RPMI7951 (cell line): ENCODE data around the gene C2CD4C. TPM values are rescaled to one million over a fixed set of nuclear protein-coding genes. Genes with fewer than 3 reads are reported as not detected.
"Not testable (repeated sequence)": the region's sequence is repeated elsewhere in the genome, so short reads cannot be mapped to it uniquely, and the experiment has no call there.

ENCODE experiments used
- DNase-seq: peaks from one replicate; pipeline ENCODE4 v3.0.0-alpha.2; 2012; ENCODE audit warnings: low read depth
- total RNA-seq: library from RNA; depleted of rRNA; stranded (reverse); fragments of >200 nt; shearing (Covaris generic); gene quantifications from 2 replicates; pipeline ENCODE4 v1.2.3, GENCODE V29; 2014

C2CD4C gene
- total RNA-seq, 1 experiment from 2014 or later: not detected

- DNase-seq: no peak
These were observed 7.5 kb upstream of the C2CD4C start for GRCh38 chr19:416416-416815.

- no peak for DNase-seq
These were observed 6.3 kb upstream of the C2CD4C start for GRCh38 chr19:415292-415691.

- DNase-seq: no peak
These were observed 4.9 kb upstream of the C2CD4C start for GRCh38 chr19:413756-414420.

GRCh38 chr19:412356-413355 lies 3.7 kb upstream of the C2CD4C start:
- no peak for DNase-seq

- DNase-seq: no peak
These were observed 2.9 kb upstream of the C2CD4C start for GRCh38 chr19:411723-412355.

- DNase-seq: not testable (repeated sequence)
These were observed 2.3 kb upstream of the C2CD4C start for GRCh38 chr19:411121-411722.

GRCh38 chr19:410243-410781 lies 1.4 kb upstream of the C2CD4C start:
- no peak for DNase-seq

GRCh38 chr19:409516-410242 lies 732 bp upstream of the C2CD4C start:
- DNase-seq: no peak

- no peak for DNase-seq
These were observed 476 bp downstream of the C2CD4C start for GRCh38 chr19:408441-408901.

GRCh38 chr19:407511-408440 lies 1.2 kb downstream of the C2CD4C start:
- DNase-seq: no peak

- no peak for DNase-seq
These were observed 1.9 kb downstream of the C2CD4C start for GRCh38 chr19:406971-407510.

GRCh38 chr19:406135-406781 lies 2.7 kb downstream of the C2CD4C start:
- DNase-seq: no peak

- no peak for DNase-seq
These were observed 3.6 kb downstream of the C2CD4C start for GRCh38 chr19:405121-405965.

- DNase-seq: no peak
These were observed 5.5 kb downstream of the C2CD4C start for GRCh38 chr19:403221-404027.

- no peak for DNase-seq
These were observed 6.2 kb downstream of the C2CD4C start for GRCh38 chr19:402786-403185.

GRCh38 chr19:401866-402511 lies 7.0 kb downstream of the C2CD4C start:
- no peak for DNase-seq
